HG02885 (cell line): ENCODE data around the gene CLPTM1L.

Experiments used
- ATAC-seq: cut with Tn5 transposase; IDR thresholded peaks from one replicate; pipeline ENCODE4 v1.9.1; 2021; ENCODE audit warnings: mild to moderate bottlenecking; ENCODE audit not compliant: unreplicated experiment, poor library complexity

Gene CLPTM1L, protein sequence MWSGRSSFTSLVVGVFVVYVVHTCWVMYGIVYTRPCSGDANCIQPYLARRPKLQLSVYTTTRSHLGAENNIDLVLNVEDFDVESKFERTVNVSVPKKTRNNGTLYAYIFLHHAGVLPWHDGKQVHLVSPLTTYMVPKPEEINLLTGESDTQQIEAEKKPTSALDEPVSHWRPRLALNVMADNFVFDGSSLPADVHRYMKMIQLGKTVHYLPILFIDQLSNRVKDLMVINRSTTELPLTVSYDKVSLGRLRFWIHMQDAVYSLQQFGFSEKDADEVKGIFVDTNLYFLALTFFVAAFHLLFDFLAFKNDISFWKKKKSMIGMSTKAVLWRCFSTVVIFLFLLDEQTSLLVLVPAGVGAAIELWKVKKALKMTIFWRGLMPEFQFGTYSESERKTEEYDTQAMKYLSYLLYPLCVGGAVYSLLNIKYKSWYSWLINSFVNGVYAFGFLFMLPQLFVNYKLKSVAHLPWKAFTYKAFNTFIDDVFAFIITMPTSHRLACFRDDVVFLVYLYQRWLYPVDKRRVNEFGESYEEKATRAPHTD

DNA sequence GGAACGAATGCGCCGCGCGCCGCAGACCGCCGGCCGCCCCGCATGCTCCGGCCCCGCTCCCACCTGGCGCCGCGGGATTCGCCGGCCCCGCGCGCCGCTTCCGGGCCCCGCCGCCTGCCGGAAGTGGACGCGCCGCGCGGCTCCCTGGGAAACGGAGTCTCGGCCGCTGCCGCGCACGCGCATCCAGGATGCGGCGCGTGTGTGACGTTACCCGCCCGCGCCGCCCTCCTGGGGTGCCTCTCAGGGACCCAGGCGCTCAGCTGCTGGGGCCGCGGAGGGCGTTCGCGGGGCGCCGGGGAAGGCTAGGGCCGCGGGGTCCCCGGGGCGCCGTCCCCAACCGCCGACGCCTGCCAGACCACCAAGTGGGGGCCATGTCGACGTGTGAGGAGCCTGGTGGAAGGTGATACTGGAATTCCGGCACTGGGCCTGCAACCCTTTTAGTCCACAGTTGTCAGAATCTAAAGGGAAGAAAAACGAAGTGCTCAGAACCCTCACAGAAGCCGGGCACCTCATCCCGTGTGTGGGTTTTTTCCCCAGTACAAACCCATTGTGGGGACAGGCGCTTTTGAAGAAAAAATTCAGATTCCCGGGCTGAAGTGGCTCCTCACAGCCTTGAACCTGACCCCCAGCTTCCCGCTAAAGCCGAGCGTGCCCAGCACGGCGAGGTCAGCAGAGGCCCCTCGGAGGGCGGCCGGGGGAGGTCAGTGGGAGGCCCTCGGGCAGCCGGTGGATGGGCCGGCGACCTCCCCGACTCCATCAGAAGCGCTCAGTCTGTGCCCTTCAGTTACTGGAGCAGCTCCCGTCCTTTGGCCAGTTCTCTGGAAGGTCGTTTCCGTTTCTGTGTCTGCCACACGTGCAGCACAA, at the start of gene CLPTM1L:
Gene CLPTM1L (minus strand): TSS at position 125 of the 864 bp plus-strand sequence. CDS start 258 bp downstream, outside the sequence.
- ATAC-seq: peak; percentile 81

DNA sequence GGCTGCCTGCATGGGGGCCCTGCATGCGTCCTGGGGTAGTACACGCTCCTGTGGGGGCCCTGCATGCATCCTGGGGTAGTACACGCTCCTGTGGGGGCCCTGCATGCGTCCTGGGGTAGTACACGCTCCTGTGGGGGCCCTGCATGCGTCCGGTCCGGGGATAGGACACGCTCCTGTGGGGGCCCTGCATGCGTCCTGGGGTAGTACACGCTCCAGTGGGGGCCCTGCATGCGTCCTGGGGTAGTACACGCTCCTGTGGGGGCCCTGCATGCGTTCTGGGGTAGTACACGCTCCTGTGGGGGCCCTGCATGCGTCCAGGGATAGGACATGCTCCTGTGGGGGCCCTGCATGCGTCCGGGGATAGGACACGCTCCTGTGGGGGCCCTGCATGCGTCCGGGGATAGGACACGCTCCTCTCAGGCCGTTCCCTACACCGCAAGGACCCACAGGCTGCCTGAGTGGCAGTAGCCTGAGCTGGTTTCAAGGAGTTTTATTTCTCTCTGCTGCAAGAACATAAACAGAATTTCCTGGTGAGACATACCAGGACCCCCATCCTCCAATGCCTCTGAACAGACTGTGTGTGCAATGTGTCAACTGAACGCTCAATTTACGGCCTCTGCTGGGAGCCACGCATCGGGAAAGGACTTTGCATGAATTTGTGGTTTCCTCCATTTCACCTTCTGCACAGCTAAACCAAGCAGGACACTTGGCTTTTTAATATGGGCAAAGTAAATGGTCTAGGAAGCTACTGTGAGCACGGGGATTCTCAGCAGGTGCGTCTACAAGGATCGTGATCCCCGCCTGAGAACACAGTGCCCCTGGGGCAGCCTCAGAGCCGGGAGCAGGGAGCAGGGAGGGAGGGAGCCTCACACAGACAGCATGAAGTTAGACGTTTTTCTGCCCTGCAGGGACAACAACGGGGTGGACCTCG, 48.9 kb upstream of the CLPTM1L start:
- no peak for ATAC-seq

DNA sequence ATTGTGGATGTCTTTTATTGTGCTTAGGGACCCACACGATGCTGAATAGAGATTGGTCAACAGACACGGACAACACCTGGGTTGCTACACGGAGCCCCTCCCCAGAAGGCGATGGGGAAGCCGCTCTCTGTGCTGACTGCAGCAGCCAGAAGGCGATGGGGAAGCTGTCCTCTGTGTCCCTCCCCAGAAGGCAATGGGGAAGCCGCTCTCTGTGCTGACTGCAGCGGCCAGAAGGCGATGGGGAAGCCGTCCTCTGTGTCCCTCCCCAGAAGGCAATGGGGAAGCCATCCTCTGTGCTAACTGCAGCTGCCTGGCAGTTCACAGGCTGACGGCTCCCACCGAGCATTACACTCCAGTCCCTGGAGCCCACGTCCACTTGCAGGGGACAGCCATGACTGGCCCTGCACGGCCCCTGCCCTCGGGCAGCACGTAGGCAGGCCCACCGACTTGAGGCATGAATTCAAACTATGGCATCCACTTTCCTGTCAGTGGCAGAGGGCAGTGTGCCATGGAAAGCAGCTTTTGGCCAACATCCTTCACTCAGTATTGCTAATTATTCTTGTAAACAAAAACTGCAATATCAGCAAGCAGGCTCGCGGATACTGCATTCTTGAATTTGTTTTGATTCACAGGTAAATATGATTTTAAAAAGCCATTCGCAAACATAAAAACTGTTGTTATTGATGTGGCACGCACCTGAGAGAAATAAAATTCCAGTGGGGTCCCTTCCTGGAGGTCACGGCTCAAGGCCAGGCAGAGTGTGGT, 48.1 kb upstream of the CLPTM1L start:
- no peak for ATAC-seq

DNA sequence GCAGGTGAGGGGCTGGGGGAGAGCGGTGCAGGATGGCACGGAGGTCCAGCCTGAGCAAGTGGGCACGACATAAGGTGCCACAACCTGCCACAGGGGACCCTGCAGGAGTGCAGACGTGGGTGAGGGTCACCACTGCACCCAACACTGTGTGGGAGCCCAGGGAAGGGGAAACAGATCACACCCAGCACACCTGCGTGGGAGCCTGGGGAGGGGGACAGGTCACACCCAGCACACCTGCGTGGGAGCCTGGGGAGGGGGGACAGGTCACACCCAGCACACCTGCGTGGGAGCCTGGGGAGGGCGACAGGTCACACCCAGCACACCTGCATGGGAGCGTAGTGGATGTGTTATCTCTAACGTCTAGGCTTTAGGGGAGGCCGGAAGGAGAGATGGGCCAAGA, 47.4 kb upstream of the CLPTM1L start:
- no peak for ATAC-seq

DNA sequence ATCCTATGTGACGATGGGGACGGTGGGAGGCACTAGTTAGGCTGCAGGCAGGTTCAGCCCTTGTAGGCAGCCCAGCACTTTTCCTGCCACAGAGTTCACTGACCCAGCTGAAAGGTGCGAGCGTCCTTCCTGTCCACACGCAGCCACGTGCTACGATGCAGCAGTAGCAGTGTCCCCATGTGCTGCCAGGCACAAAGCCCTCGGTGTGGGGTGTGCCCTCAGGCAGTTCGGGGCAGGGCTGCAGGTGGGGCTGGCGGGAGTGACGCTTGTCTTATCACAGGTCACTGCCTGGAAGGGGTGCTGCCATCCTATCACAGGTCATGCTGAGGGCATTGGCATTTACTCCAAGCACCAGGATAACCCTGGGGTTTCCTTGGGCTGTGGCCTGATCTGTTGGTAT, 46.8 kb upstream of the CLPTM1L start:
- no peak for ATAC-seq

DNA sequence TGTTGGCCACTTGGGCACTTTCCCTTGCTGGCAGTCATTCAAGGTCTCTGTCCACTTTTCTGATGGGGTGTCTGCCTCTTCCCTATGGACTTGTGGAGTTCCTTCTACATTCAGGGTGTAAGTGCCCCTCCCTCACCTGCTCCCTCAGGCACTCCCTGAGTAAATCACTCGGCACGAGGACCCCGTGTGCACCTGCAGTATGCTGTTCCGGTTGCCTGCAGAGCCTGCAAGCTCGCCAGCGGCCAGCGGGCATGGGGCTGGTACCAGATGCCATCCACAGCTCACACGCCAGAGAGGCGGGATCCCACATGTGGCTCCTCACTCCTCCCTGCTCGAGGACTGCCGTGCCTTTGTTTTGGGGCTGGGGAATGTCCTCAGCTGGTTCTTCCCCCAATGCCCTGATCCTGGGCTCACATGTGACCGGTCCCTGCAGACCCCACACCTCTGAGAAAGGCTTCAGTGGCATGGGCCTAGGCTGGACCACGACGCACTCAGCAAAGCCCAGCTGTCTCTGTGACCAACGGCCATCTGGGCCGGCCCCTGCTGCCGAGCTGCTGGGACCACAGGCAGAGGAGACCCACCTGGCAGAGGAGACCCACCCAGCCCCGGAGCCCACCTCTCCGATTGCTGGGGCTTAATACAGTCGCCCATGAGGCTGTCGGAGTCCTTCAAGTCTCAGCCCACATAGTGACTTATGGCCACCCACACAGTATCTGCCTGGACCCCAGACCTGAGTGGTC, 46.1 kb upstream of the CLPTM1L start:
- no peak for ATAC-seq

DNA sequence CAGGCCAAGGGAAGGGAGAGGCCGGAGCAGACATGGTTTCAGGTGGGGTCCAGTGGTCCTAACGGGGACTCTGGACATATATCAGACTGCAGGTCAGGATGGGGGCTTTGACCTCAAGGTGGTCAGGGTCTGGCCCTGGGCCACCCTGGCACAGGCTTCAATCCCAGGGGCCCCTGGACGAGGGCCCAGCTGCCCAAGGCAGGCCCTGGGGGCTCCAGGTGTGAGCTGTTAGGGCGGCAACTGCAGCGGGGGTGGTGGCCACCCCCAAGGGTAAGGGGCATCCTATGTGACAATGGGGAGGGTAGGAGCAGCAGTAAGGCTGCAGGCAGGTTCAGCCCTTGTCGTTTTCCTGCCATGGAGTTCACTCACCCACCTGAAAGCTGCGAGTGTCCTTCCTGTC, 45.4 kb upstream of the CLPTM1L start:
- ATAC-seq: no peak

DNA sequence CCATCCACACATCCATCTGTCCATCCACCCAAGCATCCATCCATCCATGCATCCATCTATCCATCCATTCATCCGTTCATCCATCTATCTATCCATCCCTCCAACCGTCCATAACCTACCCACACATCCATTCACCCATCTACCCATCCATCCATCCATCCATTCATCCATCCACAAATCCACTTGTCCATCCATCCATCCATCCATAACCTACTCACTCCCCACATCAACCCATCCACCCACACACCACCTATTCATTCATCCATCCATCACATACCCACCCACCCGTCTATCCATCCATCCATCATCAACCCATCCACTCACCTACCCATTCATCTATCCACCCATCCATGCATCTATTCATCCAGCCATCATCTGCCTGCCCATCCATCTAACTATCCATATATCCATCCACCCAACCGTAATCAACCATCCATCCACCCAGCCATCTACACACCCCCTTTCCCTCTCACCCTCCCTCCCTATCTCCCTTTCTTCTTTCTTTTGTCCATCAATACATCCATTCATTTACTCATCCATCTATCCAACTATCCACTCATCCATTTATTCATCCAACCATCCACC, 43.6 kb upstream of the CLPTM1L start:
- ATAC-seq: no peak

DNA sequence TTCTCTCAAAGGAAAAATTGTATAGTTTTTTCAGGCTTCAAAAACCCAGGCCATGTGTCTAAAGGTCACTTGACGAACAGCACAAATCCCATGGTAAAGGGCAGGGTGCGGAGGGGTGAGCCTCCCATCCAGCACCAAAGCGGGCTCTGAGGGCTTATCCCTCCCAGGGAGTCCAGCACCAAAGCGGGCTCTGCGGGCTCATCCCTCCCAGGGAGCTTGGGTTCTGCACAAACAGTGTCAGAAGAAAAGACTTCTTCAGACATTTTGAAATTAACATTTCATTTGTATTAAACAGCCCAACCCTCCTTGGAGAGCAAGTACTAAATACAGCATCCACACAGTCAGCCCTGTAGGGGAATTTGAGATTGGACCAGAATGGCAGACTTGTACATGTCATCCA, 43.0 kb upstream of the CLPTM1L start:
- no peak for ATAC-seq

DNA sequence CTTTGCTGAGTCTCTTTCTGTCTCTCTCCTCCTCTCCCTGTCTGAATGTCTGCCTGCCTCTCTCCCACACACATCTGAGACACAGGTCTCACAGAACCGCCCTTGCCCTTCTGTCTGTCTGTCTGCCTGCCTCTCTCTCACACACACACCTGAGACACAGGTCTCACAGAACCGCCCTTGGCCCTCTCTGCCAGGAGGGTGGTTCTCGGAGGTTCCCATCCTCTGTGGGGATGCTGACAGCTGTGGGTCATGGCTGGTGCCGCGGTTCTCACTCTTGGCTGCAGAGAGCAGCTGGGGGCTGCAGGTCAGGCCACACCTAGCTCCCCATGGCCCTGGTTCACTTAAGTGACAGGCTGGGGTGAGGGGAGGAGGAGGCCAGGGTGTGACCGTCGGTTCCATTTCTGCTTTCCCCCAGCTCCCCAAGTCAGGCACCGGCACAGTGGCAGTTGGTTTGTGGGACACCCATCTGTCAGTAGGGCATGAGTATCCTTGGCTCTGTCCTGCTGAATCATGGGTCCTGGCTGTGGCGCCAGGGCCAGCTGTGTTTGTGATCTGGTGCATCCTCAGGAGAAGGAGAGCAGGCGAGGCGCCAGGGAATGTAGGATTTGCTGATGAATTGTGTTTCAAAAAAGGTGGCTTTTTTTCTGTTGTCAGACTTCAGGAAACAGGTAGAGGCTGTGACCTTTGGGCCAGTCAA, 42.3 kb upstream of the CLPTM1L start:
- ATAC-seq: no peak

DNA sequence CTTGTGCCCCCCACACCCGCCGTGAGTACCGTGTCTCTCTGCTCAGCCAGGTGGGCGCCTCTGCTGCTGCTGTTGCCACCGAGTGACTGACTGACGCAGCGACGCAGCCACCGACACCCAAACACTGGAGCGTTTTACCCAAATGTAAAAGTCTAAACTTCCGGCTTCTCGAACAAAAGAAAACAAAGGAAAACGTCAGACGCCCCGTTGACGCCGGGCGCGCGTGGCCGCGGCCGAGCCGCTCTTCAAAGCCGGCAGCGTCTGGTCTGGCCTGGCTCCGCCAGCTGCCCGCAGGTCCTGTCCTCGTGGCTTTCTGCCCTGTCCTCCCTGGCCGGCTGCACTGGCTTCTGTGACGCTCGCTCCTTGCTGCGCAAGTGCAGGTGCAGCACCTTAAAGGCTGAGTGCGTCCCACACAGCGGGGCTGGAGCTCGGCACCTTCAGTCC, 41.4 kb upstream of the CLPTM1L start:
- peak; percentile 47 for ATAC-seq

DNA sequence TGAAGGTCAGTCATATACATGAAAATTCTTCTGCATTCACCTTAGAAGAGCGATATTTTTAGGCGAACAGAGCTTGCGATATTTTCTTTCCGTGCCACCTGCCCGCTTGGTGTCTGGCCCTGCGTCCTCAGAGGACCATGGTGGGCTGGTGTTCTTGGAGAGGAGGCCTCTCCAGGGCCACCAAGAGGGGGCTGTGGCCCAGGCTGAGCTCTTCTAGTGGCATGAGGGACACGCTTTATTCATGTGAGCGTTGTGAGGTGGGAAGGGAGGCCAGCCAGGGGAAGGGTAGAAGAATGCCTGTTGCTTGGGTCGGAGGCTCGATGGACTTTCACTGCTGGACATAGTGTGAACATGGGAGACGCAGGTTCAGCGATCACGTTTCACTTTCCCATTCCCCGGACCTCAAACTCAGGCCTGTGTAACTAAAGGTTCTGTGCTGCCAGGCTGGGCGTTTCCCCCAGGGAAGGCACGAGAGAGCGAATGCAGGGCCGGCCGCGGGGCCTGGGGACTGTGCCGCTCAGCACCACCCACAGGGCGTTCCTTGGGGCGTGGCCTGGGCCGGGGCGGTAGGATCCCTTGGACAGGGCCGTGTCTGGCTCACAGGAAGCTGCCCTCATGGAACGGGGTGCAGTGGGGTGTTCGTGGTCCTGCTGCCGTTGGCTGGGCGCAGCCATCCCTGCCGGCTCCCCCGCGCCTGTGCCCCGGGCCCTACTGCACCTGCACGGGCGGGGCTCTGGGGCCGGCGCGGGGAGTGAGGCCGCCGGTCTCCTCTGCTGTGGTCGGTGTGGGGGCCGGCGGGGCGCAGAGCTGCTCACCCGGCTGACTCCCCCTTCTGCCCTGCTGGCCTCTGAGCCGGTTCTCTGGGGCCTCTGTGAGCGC, 40.7 kb upstream of the CLPTM1L start:
- peak; percentile 95 for ATAC-seq

DNA sequence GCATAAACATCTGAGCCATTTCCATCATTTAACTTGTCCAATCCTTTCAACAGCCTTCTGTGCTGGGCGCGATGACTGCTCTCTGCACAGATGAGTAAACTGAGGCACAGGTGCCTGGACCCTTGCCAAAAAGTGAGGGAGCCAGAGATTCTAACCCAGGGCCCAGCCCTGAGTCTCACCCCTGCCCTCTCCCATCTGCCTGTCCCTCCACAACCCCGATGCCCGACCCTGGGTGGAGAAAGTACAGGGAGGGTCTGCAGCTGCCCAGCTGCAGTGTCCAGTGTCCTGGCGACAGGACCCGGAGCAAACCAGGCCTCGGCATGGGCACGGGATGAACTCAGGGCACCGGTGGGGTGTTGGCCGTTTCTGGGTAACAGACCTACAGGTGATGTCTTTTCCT, 39.6 kb upstream of the CLPTM1L start:
- no peak for ATAC-seq

DNA sequence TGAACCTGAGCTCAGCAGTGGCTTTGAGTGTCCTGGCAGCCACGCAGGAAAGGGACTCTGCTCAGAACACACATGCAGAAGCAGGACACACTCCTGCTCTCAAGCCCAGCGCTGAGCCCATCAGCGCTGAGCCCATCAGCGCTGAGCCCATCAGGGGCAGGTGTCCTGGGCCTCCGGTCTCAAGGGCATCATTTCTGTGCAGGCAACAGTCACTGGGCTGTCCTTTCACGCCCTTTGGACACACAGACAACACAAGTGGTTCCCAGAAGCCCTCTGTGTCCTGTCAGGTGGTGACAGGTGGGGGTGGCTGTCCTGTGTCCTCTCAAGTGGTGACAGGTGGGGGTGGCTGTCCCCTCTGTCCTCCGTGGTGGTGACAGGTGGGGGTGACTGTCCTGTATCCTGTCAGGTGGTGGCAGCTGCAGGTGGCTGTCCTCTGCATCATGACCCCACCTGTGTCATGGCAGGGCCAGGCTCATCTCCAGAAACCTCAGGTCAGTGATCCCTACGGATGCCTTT, 39.0 kb upstream of the CLPTM1L start:
- no peak for ATAC-seq

DNA sequence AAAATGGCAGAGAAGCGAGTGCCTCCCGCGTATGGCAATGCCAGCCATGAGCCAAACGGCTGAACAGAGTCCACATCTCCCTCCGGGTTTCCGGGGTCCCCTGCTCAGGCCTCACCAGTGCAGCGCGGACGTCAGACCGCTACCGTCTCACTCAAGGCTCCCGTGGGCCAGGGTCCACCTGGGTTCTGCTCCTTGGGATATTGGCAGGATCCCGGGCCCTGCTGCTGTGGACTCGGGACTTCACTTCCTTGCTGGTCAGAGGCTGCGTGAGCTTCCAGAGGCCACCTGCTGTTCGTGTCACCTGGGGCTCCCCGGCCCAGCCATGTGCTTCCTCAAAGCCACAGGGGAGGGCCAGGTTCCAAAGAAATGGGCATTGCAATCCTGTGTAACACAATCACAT, 38.4 kb upstream of the CLPTM1L start:
- no peak for ATAC-seq

DNA sequence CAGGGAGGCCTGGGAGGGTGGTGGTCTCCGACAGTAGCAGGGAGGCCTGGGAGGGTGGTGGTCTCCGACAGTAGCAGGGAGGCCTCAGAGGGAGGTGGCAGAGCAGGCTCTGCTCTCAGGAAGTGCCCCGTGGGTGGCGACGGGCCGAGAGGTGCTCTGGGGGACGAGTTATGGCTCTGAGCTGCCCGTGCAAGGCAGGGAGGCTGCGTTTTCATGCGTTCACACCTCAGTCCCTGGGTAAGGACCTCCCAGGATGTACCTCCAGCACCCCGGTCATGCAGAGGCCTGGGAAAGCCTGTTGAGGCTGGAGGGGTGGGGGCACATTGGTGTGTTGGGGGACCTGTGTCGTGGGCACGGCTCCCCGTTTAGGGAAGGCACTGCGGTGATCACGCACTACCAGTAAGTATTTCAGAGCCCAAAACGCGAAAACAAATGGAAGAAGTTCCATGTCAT, 37.4 kb upstream of the CLPTM1L start:
- no peak for ATAC-seq
